ENCODE measurements around the gene FBXO5. TPM values are rescaled to one million over a fixed set of nuclear protein-coding genes. Genes with fewer than 3 reads are reported as not detected.
A peak's percentile ranks its signal among the peaks of the same experiment; 100 is the strongest.
"Not testable (repeated sequence)": the region's sequence is repeated elsewhere in the genome, so short reads cannot be mapped to it uniquely, and the experiment has no call there.

FBXO5 gene
- total RNA-seq, 2 experiments from 2014 or later = 41.8 to 42.7 TPM

- Mint-ChIP-seq H3K27ac (peak overlapping the region; percentile 56), H3K4me3 (peak overlapping the region; percentile 66), H3K36me3 (peaks cover 41% of the 10 kb centered on the region), H3K4me1 (ENCODE audit: low read depth) (peaks cover 24% of the 10 kb centered on the region)
- CTCF ChIA-PET, H3K27me3 Mint-ChIP-seq, DNase-seq, H3K9me3 Mint-ChIP-seq: not testable (repeated sequence)
- POLR2A ChIA-PET = interaction anchor here (1.0 to 1.5 kb wide), 3 partner anchors 14 to 16 kb away, joined by 3 to 5 read pairs (median 4); no protein-coding TSS in a partner anchor
- intact Hi-C loops (cut with micrococcal nuclease) = loop anchor here (2.0 kb wide), 1 partner anchor 1594 kb away; the partner anchor contains the start of gene ZBTB2
These were observed 2.5 kb upstream of the FBXO5 start for GRCh38 chr6:152985300-152985699.

- H3K4me3 Mint-ChIP-seq = peak overlapping the region; percentile 97
- H3K36me3 Mint-ChIP-seq = peaks cover 43% of the 10 kb centered on the region
These were observed 1.7 kb upstream of the FBXO5 start for GRCh38 chr6:152984513-152984872.

DNA sequence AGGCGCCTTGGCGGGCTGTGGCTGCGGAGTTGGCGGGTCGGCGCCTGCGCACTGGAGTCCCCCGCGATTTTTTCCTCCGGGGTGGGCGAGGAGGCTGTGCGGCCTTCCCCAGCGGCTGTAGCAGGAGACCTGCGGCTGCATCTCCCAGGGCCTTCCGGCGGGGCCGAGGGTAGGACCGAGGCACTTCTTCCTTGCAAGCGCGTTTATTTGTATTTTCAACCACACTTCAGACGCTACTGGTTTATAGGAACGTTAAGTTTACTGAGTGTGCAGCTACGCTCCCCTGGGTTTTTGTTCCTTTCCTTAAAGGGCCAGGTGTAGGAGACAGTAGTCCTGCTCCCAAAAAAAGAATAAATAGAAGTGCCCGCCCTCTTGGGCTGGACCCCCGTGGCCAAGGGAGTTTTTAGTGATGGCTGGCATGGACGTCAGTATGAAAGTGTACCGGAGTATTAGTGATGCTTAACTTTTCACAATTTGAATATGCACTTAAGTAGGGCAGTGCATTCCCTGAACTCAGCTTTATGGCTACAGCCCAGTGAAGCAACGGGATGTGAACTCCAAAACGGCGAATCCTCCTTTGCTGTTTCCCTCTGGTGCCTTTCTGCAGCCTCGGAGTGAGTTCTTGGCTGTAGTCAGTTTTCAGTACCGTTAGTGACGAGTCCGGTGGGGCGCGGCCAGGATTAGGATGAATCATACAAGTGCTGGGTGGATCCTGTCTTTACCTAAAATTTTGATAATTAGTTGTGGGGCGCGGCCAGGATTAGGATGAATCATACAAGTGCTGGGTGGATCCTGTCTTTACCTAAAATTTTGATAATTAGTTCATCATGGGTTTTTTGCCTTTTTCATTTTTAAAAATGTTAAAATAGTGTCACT is 1.0 kb upstream of the FBXO5 start:
- Mint-ChIP-seq H3K36me3 (peaks cover 46% of the 10 kb centered on the region), H3K4me3 (peak overlapping the region; percentile 97), H3K4me1 (ENCODE audit: low read depth) (peaks cover 33% of the 10 kb centered on the region), H3K27me3 (no peaks in the 10 kb centered on the region), H3K27ac (peak overlapping the region; percentile 100), H3K9me3 (no peaks in the 10 kb centered on the region)
- ChIA-PET CTCF (interaction anchor here (1.1 to 1.4 kb wide), 3 partner anchors 8 to 36 kb away, joined by 3 to 7 read pairs (median 3); no protein-coding TSS in a partner anchor), POLR2A (interaction anchor here (1.0 to 1.4 kb wide), 5 partner anchors 11 to 1594 kb away, joined by 3 to 9 read pairs (median 5); partner anchors contain the start of gene MTRF1L)
- intact Hi-C loops (cut with micrococcal nuclease) = loop anchor here (2.0 to 5.0 kb wide), 10 partner anchors 41 to 1748 kb away; partner anchors contain the start of genes RMND1, SCAF8 and ZBTB2
- peak; percentile 90 for DNase-seq

More at GRCh38 chr6:152984513-152984872, 1.7 kb upstream of the FBXO5 start:
- Mint-ChIP-seq H3K4me1 (ENCODE audit: low read depth) (peaks cover 30% of the 10 kb centered on the region), H3K9me3 (no peaks in the 10 kb centered on the region), H3K27me3 (no peaks in the 10 kb centered on the region), H3K27ac (peak overlapping the region; percentile 100)
- intact Hi-C loops (cut with micrococcal nuclease) = loop anchor here (2.0 to 5.0 kb wide), 8 partner anchors 682 to 1748 kb away; partner anchors contain the start of genes SCAF8 and ZBTB2
- DNase-seq = no peak
- CTCF ChIA-PET = no interaction called here
- POLR2A ChIA-PET = interaction anchor here (1.0 to 1.5 kb wide), 2 partner anchors 15 to 17 kb away, joined by 4 to 5 read pairs; no protein-coding TSS in a partner anchor

DNA sequence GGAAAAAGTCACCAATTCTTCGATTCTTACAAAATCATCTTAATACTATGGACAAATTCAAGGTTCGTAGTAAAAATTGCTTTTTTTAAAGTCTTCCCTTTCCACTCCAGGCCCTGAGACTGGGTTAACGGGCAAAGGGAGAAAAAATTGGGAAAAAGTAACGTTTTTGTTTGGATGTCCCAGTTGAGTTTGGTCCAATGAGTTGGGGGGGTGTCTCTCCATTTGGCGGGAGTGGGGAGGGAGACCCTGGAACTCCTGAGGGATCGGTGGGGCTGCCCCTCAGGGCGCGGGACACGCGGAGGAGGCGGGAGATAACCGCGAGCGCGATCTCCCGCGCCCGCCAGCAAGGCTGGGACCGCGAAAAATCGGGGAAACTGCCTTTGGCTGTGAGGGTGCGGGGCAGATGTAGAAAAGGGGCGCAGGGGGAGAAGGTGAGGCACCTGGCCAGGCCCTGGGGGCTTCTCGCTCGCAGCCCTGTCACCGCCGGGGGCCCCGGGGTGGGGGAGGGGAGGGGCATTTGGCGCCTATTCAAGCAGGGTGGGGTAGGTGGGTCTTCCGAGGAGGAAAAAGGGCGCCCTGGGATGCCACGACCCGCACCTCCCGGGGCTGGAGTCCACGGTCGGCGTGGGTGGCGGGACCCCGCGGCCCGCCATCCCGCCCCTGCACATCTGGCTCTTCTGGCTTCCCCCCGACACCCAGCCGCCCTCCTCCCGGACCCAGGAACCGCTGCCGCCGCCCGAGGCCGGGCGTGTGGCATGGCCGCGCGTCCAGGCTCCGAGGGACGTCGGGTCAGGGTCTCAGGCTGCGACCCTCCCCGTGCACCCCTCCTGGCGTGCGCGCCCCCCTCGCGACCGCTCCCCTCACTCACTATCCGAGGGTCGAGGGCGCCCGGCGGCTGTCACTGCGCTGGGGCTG is 595 bp downstream of the FBXO5 start:
- peak overlapping the region; percentile 97 for H3K4me3 Mint-ChIP-seq
- no peaks in the 10 kb centered on the region for H3K27me3 Mint-ChIP-seq
- H3K27ac Mint-ChIP-seq = peak overlapping the region; percentile 100
- POLR2A ChIA-PET = interaction anchor here (0.7 to 1.4 kb wide), 5 partner anchors 9 to 1592 kb away, joined by 3 to 9 read pairs (median 3); partner anchors contain the start of gene MTRF1L
- DNase-seq = peak; percentile 39
- intact Hi-C loops (cut with micrococcal nuclease) = loop anchor here (1.0 to 5.0 kb wide), 10 partner anchors 21 to 1750 kb away; partner anchors contain the start of genes RMND1 and SCAF8
- H3K9me3 Mint-ChIP-seq = no peaks in the 10 kb centered on the region
- CTCF ChIA-PET = interaction anchor here (1.3 to 1.4 kb wide), 2 partner anchors 9 to 19 kb away, joined by 3 read pairs; no protein-coding TSS in a partner anchor
- peaks cover 37% of the 10 kb centered on the region for H3K4me1 Mint-ChIP-seq (ENCODE audit: low read depth)
- H3K36me3 Mint-ChIP-seq = peaks cover 60% of the 10 kb centered on the region

GRCh38 chr6:152981219-152981618 is 1.6 kb downstream of the FBXO5 start:
- no peak overlapping the region for H3K27ac Mint-ChIP-seq
- no peaks in the 10 kb centered on the region for H3K9me3 Mint-ChIP-seq
- peak overlapping the region; percentile 97 for H3K4me3 Mint-ChIP-seq
- H3K36me3 Mint-ChIP-seq = peaks cover 63% of the 10 kb centered on the region
- DNase-seq = no peak
- H3K4me1 Mint-ChIP-seq (ENCODE audit: low read depth) = peaks cover 40% of the 10 kb centered on the region
- ChIA-PET CTCF (no interaction called here), POLR2A (no interaction called here)
- H3K27me3 Mint-ChIP-seq = no peaks in the 10 kb centered on the region
- intact Hi-C loops (cut with micrococcal nuclease) = loop anchor here (1.0 to 5.0 kb wide), 8 partner anchors 22 to 1751 kb away; partner anchors contain the start of gene SCAF8

GRCh38 chr6:152980656-152981055 is 2.2 kb downstream of the FBXO5 start:
- Mint-ChIP-seq H3K4me1 (ENCODE audit: low read depth) (peaks cover 40% of the 10 kb centered on the region), H3K36me3 (peaks cover 63% of the 10 kb centered on the region), H3K9me3 (no peaks in the 10 kb centered on the region), H3K4me3 (peak overlapping the region; percentile 97), H3K27me3 (no peaks in the 10 kb centered on the region), H3K27ac (no peak overlapping the region)
- CTCF ChIA-PET = no interaction called here
- intact Hi-C loops (cut with micrococcal nuclease) = loop anchor here (1.0 to 5.0 kb wide), 8 partner anchors 23 to 1752 kb away; partner anchors contain the start of gene SCAF8
- no peak for DNase-seq
- POLR2A ChIA-PET = no interaction called here

DNA sequence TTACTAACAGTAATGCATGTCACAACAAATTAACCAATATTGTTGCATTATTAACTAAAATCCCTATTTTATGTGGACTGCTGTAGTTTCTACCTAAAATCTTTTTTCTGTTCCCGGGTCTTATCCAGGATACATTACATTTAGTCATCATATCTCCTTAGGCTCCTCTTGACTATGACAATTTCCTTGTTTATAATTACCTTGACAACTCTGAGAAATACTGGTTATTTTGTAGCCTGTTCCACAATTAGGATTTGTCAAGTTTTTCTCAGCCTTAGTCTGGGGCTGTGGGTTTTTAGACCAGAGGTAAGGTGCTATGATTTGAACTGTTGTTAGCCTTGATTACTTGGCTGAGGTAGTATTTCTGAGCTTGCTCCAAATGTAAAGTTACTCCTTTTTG is 3.7 kb downstream of the FBXO5 start:
- intact Hi-C loops (cut with micrococcal nuclease) = no loop called here
- Mint-ChIP-seq H3K4me1 (ENCODE audit: low read depth) (peaks cover 44% of the 10 kb centered on the region), H3K4me3 (no peak overlapping the region), H3K9me3 (no peaks in the 10 kb centered on the region), H3K27me3 (no peaks in the 10 kb centered on the region), H3K36me3 (peaks cover 70% of the 10 kb centered on the region), H3K27ac (no peak overlapping the region)
- ChIA-PET POLR2A (interaction anchor here (0.9 kb wide), 1 partner anchor 17 kb away, joined by 3 read pairs; no protein-coding TSS in a partner anchor), CTCF (no interaction called here)
- no peak for DNase-seq

- H3K27ac Mint-ChIP-seq = no peak overlapping the region
- peaks cover 73% of the 10 kb centered on the region for H3K36me3 Mint-ChIP-seq
- H3K27me3 Mint-ChIP-seq = no peaks in the 10 kb centered on the region
- no peak overlapping the region for H3K4me3 Mint-ChIP-seq
- intact Hi-C loops (cut with micrococcal nuclease) = no loop called here
- CTCF ChIA-PET = interaction anchor here (0.5 to 1.2 kb wide), 4 partner anchors 8 to 31 kb away, joined by 3 to 4 read pairs (median 3); no protein-coding TSS in a partner anchor
- DNase-seq = no peak
- POLR2A ChIA-PET = no interaction called here
- peaks cover 52% of the 10 kb centered on the region for H3K4me1 Mint-ChIP-seq (ENCODE audit: low read depth)
- no peaks in the 10 kb centered on the region for H3K9me3 Mint-ChIP-seq
These were observed 4.8 kb downstream of the FBXO5 start for GRCh38 chr6:152978058-152978457.

DNA sequence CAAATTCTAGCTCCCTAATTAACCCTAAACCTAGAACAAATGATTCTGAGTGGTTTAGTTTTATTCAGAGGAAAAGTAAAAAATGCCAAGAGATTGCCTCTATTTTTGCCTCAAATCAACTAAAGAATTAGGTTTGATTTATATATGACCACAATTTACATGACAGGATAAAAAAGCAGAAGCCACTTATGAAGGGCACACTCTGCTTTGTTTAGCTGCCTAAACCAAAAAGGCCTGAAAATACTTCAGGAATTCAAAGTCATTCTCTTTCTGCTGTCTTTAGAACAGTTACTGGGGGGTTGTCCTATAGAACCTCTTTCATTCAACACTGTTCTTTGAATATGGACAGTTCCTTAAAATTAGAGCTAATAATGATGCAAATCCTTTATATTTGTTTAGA is 5.3 kb downstream of the FBXO5 start:
- Mint-ChIP-seq H3K27me3 (no peaks in the 10 kb centered on the region), H3K36me3 (peaks cover 78% of the 10 kb centered on the region), H3K9me3 (no peaks in the 10 kb centered on the region), H3K4me3 (no peak overlapping the region), H3K4me1 (ENCODE audit: low read depth) (peaks cover 52% of the 10 kb centered on the region), H3K27ac (no peak overlapping the region)
- ChIA-PET CTCF (interaction anchor here (0.6 to 1.2 kb wide), 3 partner anchors 8 to 29 kb away, joined by 3 to 4 read pairs (median 3); no protein-coding TSS in a partner anchor), POLR2A (no interaction called here)
- DNase-seq = no peak
- intact Hi-C loops (cut with micrococcal nuclease) = no loop called here

GRCh38 chr6:152976749-152977148 is 6.1 kb downstream of the FBXO5 start:
- CTCF ChIA-PET = no interaction called here
- Mint-ChIP-seq H3K9me3 (no peaks in the 10 kb centered on the region), H3K27ac (no peak overlapping the region), H3K4me3 (no peak overlapping the region), H3K4me1 (ENCODE audit: low read depth) (peaks cover 52% of the 10 kb centered on the region), H3K27me3 (no peaks in the 10 kb centered on the region), H3K36me3 (peaks cover 81% of the 10 kb centered on the region)
- POLR2A ChIA-PET = no interaction called here
- intact Hi-C loops (cut with micrococcal nuclease) = no loop called here
- DNase-seq = no peak

- no peak for DNase-seq
- Mint-ChIP-seq H3K9me3 (peaks cover 3% of the 10 kb centered on the region), H3K27me3 (no peaks in the 10 kb centered on the region), H3K36me3 (peaks cover 80% of the 10 kb centered on the region), H3K4me1 (ENCODE audit: low read depth) (peaks cover 48% of the 10 kb centered on the region), H3K4me3 (peak overlapping the region; percentile 4), H3K27ac (peak overlapping the region; percentile 19)
- intact Hi-C loops (cut with micrococcal nuclease) = no loop called here
- CTCF ChIA-PET = no interaction called here
- POLR2A ChIA-PET = no interaction called here
These were observed 7.5 kb downstream of the FBXO5 start for GRCh38 chr6:152975204-152975915.
